Right forelimb (tissue), 1 donor: ENCODE results near the gene C2CD2.

Source experiments
- DNase-seq: peaks from one replicate; pipeline ENCODE4 v3.0.0-alpha.2; 2018

The C2CD2 gene

GRCh38 chr21:41881051-41881450 lies 72.8 kb downstream of the C2CD2 start:
- DNase-seq: no peak

- DNase-seq: no peak
Observed at GRCh38 chr21:41880153-41880552, 73.7 kb downstream of the C2CD2 start.

- DNase-seq: peak; percentile 91
Observed at GRCh38 chr21:41879190-41879998, 74.4 kb downstream of the C2CD2 start, which contains the start of gene PRDM15. PRDM15 (minus strand) TSS chr21:41879344; CDS start chr21:41860363, 18,981 bp downstream.

GRCh38 chr21:41878831-41879189 lies 75.0 kb downstream of the C2CD2 start:
- peak; percentile 83 for DNase-seq

GRCh38 chr21:41877901-41878830 lies 75.7 kb downstream of the C2CD2 start:
- DNase-seq: no peak

- no peak for DNase-seq
Observed at GRCh38 chr21:41876928-41877652, 76.7 kb downstream of the C2CD2 start.

- no peak for DNase-seq
Observed at GRCh38 chr21:41876396-41876795, 77.4 kb downstream of the C2CD2 start.

- no peak for DNase-seq
Observed at GRCh38 chr21:41875086-41875485, 78.7 kb downstream of the C2CD2 start.

GRCh38 chr21:41874611-41875010 lies 79.2 kb downstream of the C2CD2 start:
- no peak for DNase-seq

GRCh38 chr21:41873426-41873825 lies 80.4 kb downstream of the C2CD2 start:
- DNase-seq: no peak

- DNase-seq: no peak
Observed at GRCh38 chr21:41873005-41873404, 80.8 kb downstream of the C2CD2 start.

GRCh38 chr21:41871293-41872030 lies 82.4 kb downstream of the C2CD2 start:
- no peak for DNase-seq

GRCh38 chr21:41869771-41870170 lies 84.0 kb downstream of the C2CD2 start:
- DNase-seq: no peak

GRCh38 chr21:41868062-41868710 lies 85.6 kb downstream of the C2CD2 start:
- no peak for DNase-seq

GRCh38 chr21:41867313-41867712 lies 86.5 kb downstream of the C2CD2 start:
- no peak for DNase-seq

- no peak for DNase-seq
Observed at GRCh38 chr21:41866274-41866809, 87.5 kb downstream of the C2CD2 start.

- DNase-seq: no peak
Observed at GRCh38 chr21:41865002-41865777, 88.6 kb downstream of the C2CD2 start.

GRCh38 chr21:41864311-41865001 lies 89.4 kb downstream of the C2CD2 start:
- no peak for DNase-seq

GRCh38 chr21:41863439-41863740 lies 90.4 kb downstream of the C2CD2 start:
- DNase-seq: no peak

- no peak for DNase-seq
Observed at GRCh38 chr21:41861987-41862386, 91.8 kb downstream of the C2CD2 start.
